ENCODE results near the gene OSBPL2.

The OSBPL2 gene

DNA sequence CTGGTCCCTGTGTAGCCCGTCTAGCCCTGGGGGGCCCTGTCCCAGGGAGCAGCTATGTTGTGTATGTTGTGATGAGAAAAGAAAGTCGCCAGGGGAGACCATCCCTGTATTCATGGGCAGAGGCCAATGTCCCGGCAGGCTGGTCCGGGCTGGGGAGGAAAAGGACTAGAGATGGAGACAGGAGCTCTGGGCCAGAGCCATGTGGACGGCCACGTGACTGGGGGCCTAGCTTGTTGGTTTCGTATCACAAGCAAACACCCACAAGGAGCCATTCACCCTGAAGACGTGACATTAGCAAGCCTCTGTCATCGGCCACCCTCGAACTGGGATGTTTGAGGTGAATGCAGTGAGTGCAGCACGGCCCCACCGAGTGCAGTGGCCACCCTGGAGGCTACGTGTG is 15.3 kb upstream of the OSBPL2 start:
- DNase-seq, result no peak

DNA sequence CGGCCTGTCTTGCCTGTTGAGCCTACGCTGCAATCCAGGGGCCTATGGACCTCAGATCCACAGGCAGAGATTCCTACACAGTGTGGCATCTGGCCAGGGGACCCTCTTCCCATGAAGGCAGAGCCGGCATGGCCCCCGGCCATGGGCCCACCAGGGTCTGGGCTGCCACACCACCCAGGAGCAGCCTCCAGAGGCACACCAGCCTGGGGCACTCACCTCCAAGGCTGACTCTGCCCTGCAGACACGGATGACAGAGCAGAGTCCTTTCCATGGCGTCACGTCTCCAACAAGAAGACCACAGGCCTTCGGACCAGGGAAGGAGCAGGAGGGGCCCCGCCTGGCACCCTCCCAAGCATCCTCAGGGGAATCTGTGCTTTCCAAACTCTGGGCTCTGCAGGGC is 14.8 kb upstream of the OSBPL2 start:
- DNase-seq, result no peak

DNA sequence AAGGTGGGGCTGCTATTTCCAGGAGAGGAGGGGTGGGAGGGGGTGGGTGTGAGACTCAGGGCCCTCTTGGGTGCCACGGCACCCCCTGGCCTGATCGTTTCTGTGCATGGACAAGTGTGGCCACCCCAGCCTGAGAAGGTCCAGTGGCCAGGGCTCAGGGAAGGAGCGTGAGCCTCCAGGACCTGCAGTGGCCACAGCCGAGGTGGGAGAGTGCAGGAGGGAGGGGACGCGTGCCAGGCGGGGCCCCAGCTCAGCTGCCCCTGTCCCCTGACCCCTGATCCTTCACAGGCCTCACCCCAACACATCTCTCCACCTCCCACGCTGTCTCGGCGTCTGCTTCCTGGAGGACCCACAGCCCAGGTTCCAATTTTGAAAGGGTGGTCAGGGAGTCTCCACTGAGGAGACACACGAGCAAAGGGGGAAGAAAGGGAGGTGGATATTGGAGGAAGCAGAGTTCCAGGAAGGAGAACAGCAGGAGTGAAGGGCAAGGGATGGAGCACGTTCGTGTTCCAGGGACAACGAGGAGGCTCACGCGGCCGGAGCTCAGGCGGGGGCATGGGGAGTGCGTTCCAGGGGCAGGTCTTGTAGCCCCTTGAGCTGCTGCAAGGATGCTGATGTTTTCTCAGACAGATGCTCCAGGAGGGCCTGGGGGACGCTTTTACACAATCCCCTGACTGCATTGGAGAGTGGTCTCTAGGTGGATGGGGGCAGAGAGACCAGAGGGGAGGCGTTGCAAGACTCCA is 14.0 kb upstream of the OSBPL2 start:
- no peak for DNase-seq

DNA sequence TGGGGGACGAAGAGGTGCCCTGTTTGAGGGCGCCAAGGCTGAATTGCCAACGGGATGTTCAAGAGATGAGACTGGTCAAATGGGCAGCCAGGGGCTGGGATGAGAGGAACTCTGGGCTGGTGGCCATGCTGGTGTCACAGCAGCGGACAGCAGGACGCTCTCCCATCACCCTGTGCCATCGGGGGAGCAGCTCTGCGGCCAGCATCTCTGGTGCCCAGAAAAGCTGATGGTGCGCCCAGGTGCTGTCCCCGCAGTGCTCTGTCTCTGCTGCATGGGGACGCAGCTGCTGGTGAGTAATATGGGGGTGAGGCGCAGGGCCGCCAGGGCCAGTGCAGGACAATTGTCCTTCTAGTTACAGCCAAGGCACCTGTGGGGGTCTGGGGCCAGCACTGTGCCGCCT is 13.3 kb upstream of the OSBPL2 start:
- DNase-seq, result no peak

DNA sequence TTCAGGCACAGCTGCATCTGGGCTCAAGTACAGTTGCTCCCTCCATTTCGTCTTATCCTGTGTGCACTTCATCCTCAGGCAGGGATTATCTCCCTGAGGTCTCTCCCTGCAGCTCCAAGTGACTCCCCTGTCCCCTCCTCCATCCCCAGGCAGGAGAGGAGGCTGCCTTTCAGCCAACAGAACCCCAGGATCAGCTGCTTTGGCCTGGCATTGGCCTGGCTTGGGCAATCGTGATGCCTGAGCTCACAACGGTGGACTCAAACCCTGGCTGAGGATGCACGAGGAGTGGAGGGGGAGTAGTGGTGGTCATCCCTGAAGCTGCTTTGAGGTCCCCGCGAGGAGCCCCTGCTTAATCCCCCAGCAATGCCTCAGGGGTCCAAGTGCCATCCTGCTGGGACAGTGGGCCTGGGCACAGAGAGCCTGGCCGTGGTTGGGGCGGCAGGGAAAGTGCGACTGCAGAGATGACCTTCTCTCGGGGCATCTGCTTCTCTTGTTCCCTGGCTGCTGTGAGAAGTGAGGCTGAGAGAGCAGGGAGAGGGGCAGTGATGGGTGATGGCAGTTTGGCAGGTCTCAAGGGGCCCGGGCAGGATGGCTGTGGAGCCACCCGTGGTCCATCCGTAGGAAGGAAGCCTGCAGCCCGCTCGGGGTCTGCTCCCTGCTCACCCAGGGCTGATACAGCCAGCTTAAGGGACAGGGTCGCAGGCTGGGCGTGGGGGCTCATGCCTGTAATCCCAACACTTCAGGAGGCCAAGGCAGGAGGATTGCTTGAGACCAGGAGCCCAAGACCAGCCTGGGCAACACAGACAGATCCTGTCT is 12.3 kb upstream of the OSBPL2 start:
- DNase-seq, result no peak

DNA sequence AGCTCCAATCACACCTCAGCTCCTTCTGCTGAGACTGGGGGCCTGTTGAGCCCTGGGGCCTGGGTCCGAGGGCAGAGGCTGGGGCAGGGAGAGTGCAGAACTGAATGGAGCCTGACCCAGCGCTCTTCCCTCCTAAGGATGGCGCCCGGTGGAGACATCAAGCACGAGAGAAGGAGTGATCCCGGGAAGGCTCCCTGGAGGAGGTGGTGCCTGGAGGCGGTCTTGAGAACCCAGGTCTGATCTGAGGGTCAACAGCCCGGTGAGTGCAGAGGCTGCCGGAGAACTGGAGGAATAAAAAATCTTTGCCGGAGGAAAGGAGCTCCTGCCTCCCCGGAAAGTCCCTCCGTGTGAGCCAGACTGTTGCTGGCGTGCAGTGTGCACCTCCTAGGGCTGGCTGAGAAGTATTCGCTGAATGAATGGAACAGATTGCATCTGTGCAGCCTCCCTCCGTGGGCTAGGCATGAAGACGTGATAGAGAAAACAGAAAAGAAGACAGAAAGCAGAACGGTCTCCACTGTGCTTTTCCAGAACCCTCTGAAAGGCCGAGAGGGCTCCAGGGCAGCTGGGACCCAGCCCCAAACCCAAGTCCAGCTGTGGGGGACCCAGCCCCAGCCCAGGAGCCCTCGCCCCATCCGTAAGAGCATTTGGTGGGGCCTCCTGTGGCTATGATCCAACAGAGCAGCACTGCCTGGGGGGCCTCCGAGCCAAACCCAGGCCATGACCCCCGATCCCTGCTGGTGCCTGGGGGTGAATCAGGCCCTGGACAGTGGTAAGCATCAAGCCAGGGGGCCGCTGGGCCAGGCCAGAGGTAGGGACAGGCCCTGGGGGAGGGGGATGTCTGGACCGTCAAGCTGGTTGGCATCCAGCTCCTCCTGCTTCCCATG is 11.4 kb upstream of the OSBPL2 start:
- no peak for DNase-seq

DNA sequence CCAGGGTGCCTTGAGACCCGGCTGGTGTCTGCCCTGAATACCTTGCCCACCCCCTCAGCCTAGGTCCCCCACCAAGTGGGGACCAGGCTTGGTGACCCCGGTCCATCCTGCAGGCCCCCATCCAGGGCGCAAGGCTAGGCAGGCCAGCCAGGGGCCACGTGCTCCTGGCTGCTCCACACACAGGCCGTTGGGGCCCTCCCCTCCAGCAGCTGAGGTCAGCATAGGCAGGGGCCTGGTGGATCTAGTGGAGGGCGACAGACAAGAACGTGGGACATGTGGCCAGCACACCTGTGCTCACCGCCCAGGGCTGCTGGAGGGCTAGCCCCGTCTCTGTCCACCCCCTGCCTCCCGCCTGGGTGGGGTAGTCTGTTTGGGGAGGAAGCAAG is 10.7 kb upstream of the OSBPL2 start:
- no peak for DNase-seq

DNA sequence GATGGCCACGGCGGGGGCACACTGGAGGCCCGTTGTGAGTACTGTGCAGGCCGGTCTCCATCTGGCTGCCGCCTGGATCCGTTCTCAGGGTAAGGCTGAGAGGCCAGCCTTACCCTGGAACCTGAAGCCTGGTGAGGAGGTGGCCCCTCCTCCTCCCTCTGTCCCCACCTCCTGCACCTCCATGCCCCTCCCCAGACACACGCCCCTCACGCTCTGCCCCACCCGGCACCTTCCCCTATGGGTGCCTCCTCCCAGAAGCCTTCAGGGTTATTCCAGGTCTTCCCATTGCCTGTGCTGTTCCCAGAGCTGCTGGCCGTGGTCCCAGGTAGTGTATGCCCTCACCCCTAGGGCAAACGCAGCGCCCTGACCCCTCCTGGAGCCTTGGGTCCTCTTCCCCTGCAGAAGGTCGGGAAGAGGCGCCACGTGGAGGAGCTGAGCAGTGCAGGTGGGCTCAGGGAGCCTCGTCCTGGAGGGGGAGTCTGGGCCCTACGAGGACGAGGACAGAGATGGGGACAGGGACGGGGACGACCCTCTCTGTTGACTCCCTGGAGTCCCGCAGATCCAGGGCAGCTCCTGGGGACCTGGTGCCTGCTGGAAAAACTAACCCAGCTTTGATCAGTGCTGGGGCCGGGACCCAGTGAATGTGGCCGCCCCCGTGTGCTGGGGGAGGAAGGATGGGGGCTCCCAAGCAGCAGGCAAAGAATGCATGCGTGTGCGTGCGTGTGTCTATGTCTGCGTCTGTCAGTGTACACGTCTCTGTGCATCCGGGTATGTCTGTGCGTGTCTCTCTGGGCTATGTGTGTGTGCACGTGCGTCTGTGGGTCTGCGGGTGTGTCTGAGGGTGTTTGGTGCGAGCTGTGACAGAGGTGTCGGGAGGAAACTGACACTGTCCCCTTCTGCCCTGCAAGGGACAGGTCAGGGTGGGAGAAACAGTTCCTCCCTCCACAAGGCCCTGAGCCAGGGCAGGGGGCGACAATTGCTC is 10.1 kb upstream of the OSBPL2 start:
- no peak for DNase-seq

DNA sequence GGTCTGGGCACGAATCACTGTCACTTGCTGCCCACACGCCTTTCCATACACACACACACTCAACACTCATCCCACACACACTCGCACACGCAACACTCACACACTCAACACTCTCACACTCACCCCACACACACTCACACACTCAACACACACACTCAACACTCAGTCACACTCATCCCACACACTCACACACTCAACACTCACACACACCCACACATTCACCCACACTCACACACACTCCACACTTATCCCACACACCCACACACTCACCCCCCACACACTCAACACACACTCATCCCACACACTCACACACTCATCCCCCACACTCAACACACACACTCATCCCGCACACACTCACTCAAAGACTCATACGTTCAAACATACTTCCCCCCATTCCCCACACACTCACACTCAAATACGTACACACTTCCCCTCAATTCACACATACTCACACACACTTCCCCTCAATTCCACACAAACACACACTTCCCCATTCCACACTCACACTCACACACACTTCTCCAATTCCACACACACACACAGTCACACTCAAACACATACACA is 9.3 kb upstream of the OSBPL2 start:
- DNase-seq, result no peak

DNA sequence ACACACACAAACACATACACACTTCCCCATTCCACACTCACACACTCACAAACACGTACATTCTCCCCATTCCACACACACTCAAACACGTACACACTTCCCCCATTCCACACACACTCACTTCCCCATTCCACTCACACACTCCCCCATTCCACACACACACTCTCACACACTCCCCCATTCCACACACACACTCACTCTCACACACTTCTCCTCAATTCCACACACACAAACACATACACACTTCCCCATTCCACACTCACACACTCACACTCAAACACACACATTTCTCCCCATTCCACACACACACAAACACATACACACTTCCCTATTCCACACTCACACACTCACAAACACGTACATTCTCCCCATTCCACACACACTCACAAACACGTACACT is 8.7 kb upstream of the OSBPL2 start:
- no peak for DNase-seq

DNA sequence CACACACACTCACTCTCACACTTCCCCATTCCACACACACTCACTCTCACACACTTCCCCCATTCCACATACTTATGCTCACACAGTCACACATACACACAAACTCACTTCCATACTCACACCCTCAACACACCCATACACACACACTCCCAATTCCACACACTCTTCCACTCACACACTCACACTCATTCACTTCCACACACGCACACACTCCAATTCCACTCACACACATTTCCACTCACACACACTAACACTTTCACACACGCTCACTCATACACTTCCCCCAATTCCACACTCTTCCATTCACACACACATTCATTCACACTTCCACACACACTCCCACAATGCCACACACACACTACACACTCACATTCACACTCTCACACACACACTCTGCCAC is 8.0 kb upstream of the OSBPL2 start:
- no peak for DNase-seq

DNA sequence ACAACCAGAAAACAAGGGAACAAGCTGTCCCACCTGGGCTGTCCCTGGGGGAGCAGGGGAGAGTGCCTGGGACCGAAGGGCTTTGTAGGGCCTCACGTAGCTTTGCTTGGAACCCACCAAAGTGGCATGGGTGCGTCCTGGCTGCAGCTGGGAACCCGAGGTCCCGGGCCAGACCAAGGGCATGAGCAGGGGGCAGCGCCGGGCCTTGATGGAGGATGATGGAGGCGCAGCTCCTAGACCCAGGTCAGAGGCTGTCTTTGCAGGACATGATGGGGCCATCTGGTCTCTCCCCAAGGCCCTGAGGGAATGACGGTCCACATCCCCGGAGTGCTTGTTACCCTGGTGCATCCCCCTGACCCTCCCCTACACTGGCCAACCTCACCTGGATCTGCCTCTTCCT is 7.6 kb upstream of the OSBPL2 start:
- DNase-seq, result no peak

DNA sequence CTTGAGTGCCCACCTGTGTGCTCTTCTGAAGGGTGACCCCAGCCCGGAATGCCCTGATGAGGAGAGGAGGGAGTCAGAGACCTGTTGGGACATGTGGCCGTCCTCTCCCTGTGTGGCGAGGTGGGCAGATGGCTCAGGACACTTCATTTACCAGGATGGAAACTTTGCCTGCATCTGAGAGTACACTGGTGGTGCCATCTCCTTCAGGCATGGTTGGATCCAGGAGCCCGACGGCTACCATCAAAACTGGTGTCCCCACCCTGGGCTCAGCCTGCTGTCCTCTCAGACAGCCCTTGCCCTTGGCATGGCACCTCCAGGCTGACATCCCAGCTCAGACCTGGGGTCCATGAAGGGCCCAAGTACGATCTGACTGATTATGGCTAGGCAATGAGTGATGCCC is 7.0 kb upstream of the OSBPL2 start:
- DNase-seq, result no peak

DNA sequence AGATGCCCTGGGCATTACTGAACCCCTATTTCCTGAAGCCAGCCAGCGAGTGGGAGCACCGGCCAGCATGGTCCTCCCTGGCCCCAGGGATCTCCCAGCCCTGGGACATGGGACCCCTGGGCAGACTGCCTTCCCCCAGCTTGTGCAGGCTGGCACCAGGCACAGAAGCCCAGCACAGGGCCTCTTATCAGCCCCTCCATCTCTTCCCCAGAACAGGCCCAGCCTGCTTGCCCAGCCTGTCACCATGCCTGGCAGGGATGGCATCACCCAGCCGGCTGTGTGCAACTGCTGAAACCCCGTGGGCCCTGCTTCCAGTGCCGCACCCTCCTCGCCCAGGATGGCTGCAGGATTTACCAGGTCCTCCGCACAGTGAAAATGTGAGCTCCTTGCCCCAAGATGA is 6.1 kb upstream of the OSBPL2 start:
- DNase-seq, result no peak

DNA sequence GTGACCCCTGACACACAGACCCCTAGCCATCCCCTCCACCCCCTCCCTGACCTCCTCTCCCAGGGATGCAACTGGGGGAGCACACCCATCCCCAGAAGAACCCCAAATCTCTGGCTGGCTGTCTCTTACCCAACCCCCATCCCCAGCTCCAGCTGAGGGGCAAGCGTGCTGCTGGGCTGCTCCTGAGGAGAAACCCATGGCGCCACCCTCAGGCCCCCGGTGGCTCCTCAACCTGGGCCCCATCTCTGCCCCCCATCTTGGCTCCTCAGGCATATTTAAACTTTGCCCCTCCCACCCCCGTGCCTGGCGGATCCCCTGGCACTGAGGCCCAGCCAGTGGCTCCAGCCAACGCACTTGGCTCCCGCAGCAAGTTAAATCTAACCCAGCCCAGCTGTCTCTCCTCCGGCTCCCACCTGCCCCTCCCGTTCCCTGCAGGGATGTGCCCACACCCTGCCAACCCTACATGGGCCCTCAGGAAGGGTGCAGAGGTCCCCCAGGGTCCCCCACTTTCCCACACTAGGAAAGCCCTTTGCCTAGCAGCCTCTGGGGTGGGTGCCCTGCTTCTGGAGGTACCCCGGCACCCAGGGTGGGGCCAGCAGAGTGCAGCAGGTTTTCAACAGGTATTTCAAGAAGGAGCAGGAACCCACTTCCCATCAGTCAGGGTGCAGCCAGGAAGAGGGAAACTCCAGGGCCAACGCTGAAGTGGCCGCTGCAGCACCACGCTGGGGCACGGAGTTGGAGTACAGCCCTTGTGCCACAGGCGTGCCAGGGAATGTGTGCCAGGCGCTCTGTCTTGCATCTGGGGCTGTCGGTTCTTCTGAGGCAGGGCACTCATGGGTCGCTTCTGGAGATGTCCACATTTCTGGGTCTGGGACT is 5.3 kb upstream of the OSBPL2 start:
- no peak for DNase-seq

DNA sequence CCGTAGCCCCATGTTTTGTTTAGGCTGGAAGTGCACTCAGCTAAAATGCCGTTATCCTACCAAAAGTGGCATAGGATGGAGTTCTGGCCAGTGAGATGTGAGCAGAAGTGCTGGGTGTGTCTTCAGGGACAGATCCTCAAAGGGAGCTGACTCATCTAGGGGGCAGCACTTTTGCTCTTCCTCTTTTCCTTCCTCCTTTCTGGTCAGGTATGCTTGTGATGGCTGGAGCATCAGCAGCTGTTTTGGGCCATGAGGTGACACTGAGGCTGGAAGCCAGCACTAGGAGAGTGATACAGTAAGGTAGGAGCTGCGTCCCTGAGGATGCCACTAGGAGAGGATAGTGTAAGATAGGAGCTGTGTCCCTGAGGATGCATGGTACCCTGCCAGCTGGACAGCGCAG is 4.6 kb upstream of the OSBPL2 start:
- no peak for DNase-seq

DNA sequence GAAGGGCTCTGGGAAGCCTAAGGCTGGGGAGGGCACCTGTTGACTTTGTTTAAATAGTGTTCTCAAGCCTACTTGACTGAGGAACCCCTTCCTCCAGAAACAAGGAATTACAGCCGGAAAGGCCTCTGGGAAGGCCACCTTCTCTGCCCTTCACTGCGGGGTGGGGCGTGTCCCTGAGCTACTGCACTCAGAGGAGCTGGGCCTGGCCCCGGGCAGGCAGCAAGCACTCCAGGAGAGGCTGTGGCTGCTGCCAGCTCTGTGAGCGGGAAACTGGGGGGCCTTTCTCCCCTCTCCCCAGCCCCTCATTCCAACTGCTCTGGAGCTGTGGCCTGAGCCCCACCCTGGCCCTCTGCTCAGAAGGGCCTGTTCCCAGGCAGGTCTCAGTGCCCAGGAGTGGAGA is 4.0 kb upstream of the OSBPL2 start:
- DNase-seq, result no peak

DNA sequence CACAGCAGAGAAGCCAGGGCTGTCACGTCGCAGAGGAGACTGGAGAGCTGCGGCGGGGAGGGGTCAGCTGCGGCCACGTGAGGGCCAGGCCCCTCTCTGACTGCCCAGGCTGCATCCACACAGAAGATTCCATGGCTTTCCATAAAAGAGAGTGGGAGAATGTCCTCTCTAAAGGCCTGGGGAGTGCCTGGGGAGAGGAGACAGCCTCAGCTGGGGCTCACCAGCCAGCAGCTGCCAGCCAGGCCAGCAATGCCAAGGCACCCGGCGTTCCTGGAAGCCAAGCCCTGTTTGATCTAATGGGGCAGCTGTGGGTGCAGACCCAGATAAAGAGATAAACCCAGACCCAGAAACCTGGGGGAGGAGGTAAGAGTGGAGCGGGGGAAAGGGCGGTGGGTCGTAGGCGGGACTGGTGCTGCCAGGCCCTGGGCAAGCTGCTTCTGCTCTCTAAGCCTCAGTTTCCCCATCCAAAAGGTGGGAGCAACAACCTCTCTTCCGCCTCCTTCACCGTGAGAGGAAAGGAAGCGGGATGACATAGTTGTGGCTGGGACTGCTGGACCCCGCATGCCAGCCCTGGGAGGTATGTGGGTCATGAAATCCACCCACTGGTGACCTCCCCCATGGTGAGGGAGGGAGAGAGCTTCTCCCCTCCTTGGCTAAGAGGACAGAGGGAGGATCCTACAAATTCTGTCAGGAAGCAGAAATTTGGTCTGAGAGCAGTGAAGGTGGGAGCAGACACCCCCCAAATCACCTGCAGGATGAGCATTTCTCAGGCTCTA is 3.1 kb upstream of the OSBPL2 start:
- no peak for DNase-seq

DNA sequence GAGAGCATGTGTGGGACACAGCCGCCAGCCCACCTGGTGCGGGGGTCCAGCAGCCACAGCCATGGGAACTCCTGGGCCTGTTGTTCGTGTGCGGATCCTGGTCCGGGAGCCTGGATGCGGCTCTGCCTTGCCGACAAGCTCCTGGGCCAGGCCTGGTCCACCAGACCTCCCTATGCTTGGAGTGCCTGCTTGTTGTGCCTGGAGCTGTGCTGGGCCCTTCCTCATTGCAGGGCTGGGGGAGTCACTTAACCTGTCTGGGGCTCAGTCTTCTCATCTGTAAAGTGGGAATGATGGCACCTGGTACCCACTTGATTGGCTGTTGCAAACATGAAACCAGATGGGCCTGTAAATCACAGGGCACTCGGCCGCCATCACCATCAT is 2.6 kb upstream of the OSBPL2 start:
- DNase-seq, result no peak

DNA sequence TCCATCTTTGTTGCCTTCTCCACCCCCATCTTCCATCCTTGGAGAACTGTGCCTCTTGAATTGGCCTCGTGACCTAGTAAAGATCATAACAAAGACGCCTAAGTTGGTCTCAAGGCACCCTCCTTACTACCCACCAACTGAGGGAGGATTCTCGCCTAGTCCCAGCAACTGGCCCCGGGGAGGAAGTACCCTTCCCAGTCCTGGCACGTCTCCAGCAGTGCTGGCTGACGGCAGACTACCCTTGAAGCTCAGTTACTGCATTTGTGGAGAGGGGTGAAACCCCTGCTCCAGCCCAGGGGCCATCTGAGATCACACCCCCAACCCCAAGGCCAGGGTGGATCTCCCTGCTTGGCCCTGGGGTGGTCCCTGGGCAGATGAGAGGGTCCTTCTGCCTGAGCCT is 2.1 kb upstream of the OSBPL2 start:
- DNase-seq, result no peak
